ENCODE results near the gene ZNF678. TPM values are rescaled to one million over a fixed set of nuclear protein-coding genes. Genes with fewer than 3 reads are reported as not detected.

The ZNF678 gene
- total RNA-seq, 4 donors from 2014 or later: 2.3 to 7.3 (median 4.9) TPM

GRCh38 chr1:227532019-227532619 lies 31.2 kb upstream of the ZNF678 start:
- Histone ChIP-seq H3K27ac (no peak overlapping the region), H3K36me3 (peaks cover 3 to 14% of the 10 kb centered on the region in 2 donors), H3K4me3 (no peak overlapping the region), H3K4me1 (no peaks in the 10 kb centered on the region), H3K9me3 (peaks cover 0 to 47% (median 7%) of the 10 kb centered on the region in 3 donors), H3K27me3 (no peaks in the 10 kb centered on the region)
- in situ Hi-C loops (cut with MboI; ENCODE audit: low sequenced_read_pairs in 4 of 4) (no loop called here), intact Hi-C loops (cut with DNase I; ENCODE audit: low total_unique reads) (no loop called here)
- DNase-seq: no peak
- no peak for TF ChIP-seq POLR2A (IDR thresholded peaks at IDR 0.05)
- TF ChIP-seq, protein P1, sequence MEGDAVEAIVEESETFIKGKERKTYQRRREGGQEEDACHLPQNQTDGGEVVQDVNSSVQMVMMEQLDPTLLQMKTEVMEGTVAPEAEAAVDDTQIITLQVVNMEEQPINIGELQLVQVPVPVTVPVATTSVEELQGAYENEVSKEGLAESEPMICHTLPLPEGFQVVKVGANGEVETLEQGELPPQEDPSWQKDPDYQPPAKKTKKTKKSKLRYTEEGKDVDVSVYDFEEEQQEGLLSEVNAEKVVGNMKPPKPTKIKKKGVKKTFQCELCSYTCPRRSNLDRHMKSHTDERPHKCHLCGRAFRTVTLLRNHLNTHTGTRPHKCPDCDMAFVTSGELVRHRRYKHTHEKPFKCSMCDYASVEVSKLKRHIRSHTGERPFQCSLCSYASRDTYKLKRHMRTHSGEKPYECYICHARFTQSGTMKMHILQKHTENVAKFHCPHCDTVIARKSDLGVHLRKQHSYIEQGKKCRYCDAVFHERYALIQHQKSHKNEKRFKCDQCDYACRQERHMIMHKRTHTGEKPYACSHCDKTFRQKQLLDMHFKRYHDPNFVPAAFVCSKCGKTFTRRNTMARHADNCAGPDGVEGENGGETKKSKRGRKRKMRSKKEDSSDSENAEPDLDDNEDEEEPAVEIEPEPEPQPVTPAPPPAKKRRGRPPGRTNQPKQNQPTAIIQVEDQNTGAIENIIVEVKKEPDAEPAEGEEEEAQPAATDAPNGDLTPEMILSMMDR (IDR thresholded peaks at IDR 0.05 in 4 of 5, conservative IDR thresholded peaks at IDR 0.05 in 1 of 5): no peak
- no peak for ATAC-seq

GRCh38 chr1:227540170-227541098 lies 22.9 kb upstream of the ZNF678 start:
- DNase-seq: no peak
- Histone ChIP-seq H3K4me1 (peaks cover 5 to 14% of the 10 kb centered on the region in 2 donors), H3K36me3 (no peaks in the 10 kb centered on the region), H3K27me3 (no peaks in the 10 kb centered on the region), H3K4me3 (no peak overlapping the region), H3K9me3 (peaks cover 0 to 4% (median 0%) of the 10 kb centered on the region in 3 donors), H3K27ac (no peak overlapping the region)
- intact Hi-C loops (cut with DNase I; ENCODE audit: low total_unique reads): loop anchor here (5.0 to 10.0 kb wide), 2 partner anchors 187 to 214 kb away; no protein-coding TSS in a partner anchor
- in situ Hi-C loops (cut with MboI; ENCODE audit: low sequenced_read_pairs in 4 of 4): loop anchor here in 1 of 4 donors (10.0 kb wide), 1 partner anchor 56 kb away; no protein-coding TSS in a partner anchor
- TF ChIP-seq POLR2A (IDR thresholded peaks at IDR 0.05): no peak
- TF ChIP-seq, protein P1 (IDR thresholded peaks at IDR 0.05 in 4 of 5, conservative IDR thresholded peaks at IDR 0.05 in 1 of 5): no peak
- no peak for ATAC-seq

- TF ChIP-seq, protein P1 (IDR thresholded peaks at IDR 0.05 in 4 of 5, conservative IDR thresholded peaks at IDR 0.05 in 1 of 5): no peak
- TF ChIP-seq POLR2A (IDR thresholded peaks at IDR 0.05): no peak
- Histone ChIP-seq H3K4me3 (no peak overlapping the region), H3K36me3 (no peaks in the 10 kb centered on the region), H3K9me3 (peaks cover 0 to 4% (median 0%) of the 10 kb centered on the region in 3 donors), H3K4me1 (peaks cover 5 to 14% of the 10 kb centered on the region in 2 donors), H3K27me3 (no peaks in the 10 kb centered on the region), H3K27ac (peak overlapping the region in 1 of 4 donors; percentile 94)
- intact Hi-C loops (cut with DNase I; ENCODE audit: low total_unique reads) (loop anchor here (5.0 to 10.0 kb wide), 2 partner anchors 186 to 214 kb away; no protein-coding TSS in a partner anchor), in situ Hi-C loops (cut with MboI; ENCODE audit: low sequenced_read_pairs in 4 of 4) (loop anchor here in 1 of 4 donors (10.0 kb wide), 1 partner anchor 56 kb away; no protein-coding TSS in a partner anchor)
- ATAC-seq (no peak), DNase-seq (no peak)
Observed at GRCh38 chr1:227541129-227541528, 22.2 kb upstream of the ZNF678 start.

DNA sequence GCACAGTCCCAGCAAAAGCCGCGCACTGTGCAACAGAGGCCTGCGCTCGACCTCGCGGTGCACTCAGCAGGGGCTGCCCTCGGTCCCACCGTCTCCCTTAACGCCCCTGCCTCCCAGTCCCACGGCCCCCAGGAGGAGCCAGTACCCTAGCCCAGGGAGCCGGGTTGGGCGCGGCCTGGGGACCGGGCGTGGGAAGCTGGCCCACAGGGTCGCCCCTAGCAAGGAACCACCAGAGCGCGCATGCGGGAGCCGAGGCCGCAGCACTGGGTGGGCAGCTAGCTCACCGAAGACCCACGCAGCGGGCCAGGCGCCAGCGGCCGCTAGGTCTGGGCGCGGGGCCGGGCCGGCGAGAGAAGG lies 21.6 kb upstream of the ZNF678 start:
- ATAC-seq (peak in 1 of 2 donors; percentile 15), DNase-seq (no peak)
- Histone ChIP-seq H3K27ac (peak overlapping the region; percentile 82 to 94 (median 88)), H3K9me3 (peaks cover 0 to 4% (median 0%) of the 10 kb centered on the region in 3 donors), H3K36me3 (no peaks in the 10 kb centered on the region), H3K4me3 (peak overlapping the region; percentile 75 to 91 (median 88)), H3K27me3 (no peaks in the 10 kb centered on the region), H3K4me1 (peaks cover 5 to 14% of the 10 kb centered on the region in 2 donors)
- TF ChIP-seq, protein P1 (IDR thresholded peaks at IDR 0.05 in 4 of 5, conservative IDR thresholded peaks at IDR 0.05 in 1 of 5): no peak
- no peak for TF ChIP-seq POLR2A (IDR thresholded peaks at IDR 0.05)
- intact Hi-C loops (cut with DNase I; ENCODE audit: low total_unique reads) (loop anchor here (1.0 to 10.0 kb wide), 6 partner anchors 22 to 405 kb away; partner anchors contain the start of genes WNT9A and ZNF678), in situ Hi-C loops (cut with MboI; ENCODE audit: low sequenced_read_pairs in 4 of 4) (loop anchor here in 1 of 4 donors (10.0 kb wide), 1 partner anchor 57 kb away; no protein-coding TSS in a partner anchor)
